AG04450 (cell line): ENCODE results near the gene IGFALS. TPM values are rescaled to one million over a fixed set of nuclear protein-coding genes. Genes with fewer than 3 reads are reported as not detected.

Experiments used
- CTCF ChIA-PET: fragments of 300-600, 350-600 bp; formaldehyde crosslinking; extraction: SDS; loops from one replicate; lab custom pipeline; 2022; ENCODE audit warnings: antibody characterized with exemption, inconsistent platforms; lab: Charles Lee
- POLR2A ChIA-PET: fragments of 350-600 bp; formaldehyde crosslinking; extraction: SDS; loops from one replicate; lab custom pipeline; 2021; ENCODE audit warnings: antibody characterized with exemption, inconsistent platforms; lab: Yijun Ruan, JAX
- DNase-seq: peaks from one replicate; pipeline ENCODE4 v3.0.0-alpha.2; 2011; ENCODE audit warnings: low read depth, low spot score
- H3K27ac ChIP-seq: one replicate; pipeline ENCODE4 v1.5.1; 2012; ENCODE audit warnings: low read depth, low read length, control low read depth
- H3K27me3 ChIP-seq: one replicate; pipeline ENCODE4 v1.6.0; 2012; ENCODE audit warnings: low read length; ENCODE audit not compliant: control insufficient read depth, insufficient read depth
- H3K4me3 ChIP-seq: 2 replicates; pipeline ENCODE4 v1.5.1; 2011; ENCODE audit warnings: mild to moderate bottlenecking, low read depth, low read length, control low read depth
- H3K9me3 ChIP-seq: 2 replicates; pipeline ENCODE4 v1.5.1; 2012; ENCODE audit warnings: low read length; ENCODE audit not compliant: control insufficient read depth, insufficient read depth
- polyA plus RNA-seq: library from polyadenylated mRNA; depleted of rRNA; stranded (reverse); fragments of >200 nt; gene quantifications from 2 replicates; pipeline ENCODE4 v1.2.3, GENCODE V29; 2011
- TF ChIP-seq, protein P1 (sequence below): IDR thresholded peaks from 2 replicates; pipeline ENCODE4 v1.5.1; 2011; ENCODE audit warnings: low read depth, low read length, control low read depth, inconsistent platforms

The IGFALS gene
- polyA plus RNA-seq, 1 experiment = not detected

DNA sequence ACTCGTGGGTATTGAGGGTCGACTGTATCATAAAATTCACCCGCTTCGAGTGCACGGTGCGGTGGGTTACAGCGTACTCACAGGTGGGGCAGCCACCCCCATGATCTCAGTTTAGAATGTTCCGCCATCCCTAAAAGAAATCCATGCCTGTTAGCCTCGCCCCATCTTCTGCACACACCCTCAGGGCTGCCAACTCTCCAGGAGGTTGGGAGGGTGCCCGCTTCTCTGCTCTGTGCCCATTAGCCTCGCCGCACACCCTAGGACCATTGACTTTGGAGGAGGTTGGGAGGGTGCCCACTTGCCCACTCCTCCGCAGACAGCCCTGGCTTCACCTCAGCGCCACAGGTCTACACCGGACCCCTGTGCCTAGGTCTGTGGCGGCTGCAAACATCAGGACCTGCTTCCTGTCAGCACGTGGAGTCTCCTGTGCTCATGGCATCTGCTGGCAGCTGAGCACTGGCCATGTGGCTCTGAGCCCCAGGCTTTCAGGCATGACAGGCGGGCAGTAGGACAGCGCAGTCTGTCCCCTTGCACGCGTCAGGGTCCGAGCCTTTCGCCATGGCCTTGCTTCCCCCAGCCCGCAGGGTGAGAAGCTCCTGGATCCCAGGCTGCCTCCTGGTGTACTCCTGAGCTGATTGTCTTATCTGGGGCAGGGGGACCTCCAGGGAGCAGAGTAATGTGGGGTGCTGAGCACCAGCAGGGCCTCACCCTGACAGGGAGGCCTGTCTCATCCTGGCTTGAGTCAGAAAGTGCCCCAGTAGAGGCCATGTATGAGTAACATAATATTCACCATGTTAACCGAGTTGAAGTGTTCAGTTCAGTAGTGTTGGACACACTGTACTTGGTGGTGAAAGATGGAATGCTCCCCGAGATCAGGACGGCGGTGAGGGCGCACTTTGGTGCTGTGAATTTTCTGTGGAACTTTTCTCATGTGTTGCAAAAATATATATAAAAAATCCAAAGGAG lies 44.1 kb downstream of the IGFALS start:
- DNase-seq = no peak
- ChIA-PET POLR2A (no interaction called here), CTCF (interaction anchor here (1.6 kb wide), 1 partner anchor 26 kb away, joined by 7 read pairs; no protein-coding TSS in a partner anchor)
- no peaks in the 10 kb centered on the region for H3K27me3 ChIP-seq
- TF ChIP-seq, protein P1, sequence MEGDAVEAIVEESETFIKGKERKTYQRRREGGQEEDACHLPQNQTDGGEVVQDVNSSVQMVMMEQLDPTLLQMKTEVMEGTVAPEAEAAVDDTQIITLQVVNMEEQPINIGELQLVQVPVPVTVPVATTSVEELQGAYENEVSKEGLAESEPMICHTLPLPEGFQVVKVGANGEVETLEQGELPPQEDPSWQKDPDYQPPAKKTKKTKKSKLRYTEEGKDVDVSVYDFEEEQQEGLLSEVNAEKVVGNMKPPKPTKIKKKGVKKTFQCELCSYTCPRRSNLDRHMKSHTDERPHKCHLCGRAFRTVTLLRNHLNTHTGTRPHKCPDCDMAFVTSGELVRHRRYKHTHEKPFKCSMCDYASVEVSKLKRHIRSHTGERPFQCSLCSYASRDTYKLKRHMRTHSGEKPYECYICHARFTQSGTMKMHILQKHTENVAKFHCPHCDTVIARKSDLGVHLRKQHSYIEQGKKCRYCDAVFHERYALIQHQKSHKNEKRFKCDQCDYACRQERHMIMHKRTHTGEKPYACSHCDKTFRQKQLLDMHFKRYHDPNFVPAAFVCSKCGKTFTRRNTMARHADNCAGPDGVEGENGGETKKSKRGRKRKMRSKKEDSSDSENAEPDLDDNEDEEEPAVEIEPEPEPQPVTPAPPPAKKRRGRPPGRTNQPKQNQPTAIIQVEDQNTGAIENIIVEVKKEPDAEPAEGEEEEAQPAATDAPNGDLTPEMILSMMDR = no peak
- H3K9me3 ChIP-seq = no peaks in the 10 kb centered on the region; the same call in 1 of the 2 replicates
- no peak overlapping the region for H3K4me3 ChIP-seq
- no peak overlapping the region for H3K27ac ChIP-seq

DNA sequence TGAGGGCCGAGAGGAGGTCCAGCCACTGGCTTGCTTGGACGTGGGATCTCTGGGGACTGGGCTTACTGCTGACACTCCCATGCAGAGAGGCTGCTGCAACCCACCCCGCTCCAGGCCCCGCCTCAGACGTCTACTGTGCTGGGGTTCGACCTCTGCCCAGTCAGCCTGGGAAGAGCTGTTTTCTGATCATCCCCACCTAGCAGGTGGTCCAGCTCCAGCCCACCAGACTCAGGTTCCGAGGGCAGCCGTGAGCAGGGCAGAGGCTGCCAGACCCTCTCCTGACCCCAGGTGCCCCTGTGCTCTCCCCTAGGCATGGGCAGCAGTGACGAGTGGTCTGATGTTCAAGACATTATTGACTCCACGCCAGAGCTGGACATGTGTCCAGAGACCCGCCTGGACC lies 45.6 kb downstream of the IGFALS start:
- TF ChIP-seq, protein P1 = no peak
- no peak overlapping the region for H3K4me3 ChIP-seq
- ChIA-PET CTCF (no interaction called here), POLR2A (no interaction called here)
- no peaks in the 10 kb centered on the region; the same call in 1 of the 2 replicates for H3K9me3 ChIP-seq
- H3K27me3 ChIP-seq = no peaks in the 10 kb centered on the region
- H3K27ac ChIP-seq = no peak overlapping the region
- DNase-seq = no peak

DNA sequence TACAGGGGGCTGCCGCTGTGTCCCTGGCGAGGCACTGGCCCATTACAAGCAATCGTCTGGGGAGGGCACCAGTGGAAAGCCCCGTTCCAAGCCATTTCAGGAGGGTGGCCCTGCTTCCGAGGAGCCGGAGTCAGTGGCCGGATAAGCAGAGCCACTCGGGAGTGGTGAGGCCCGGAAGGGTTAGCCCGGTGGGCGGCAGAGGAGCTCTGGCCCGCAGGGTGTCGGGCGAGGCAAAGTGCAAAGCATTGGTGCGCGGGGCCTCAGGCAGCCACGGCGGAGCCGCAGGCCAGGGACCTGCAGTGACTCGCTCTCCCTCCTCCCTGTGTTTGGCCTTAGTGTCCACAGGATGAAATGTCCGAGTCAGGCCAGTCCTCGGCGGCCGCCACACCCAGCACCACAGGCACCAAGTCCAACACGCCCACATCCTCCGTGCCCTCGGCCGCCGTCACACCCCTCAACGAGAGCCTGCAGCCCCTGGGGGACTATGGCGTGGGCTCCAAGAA lies 46.8 kb downstream of the IGFALS start:
- Histone ChIP-seq H3K4me3 (no peak overlapping the region), H3K27ac (peak overlapping the region; percentile 94), H3K27me3 (no peaks in the 10 kb centered on the region), H3K9me3 (no peaks in the 10 kb centered on the region; the same call in 1 of the 2 replicates)
- ChIA-PET CTCF (no interaction called here), POLR2A (interaction anchor here (1.2 kb wide), 1 partner anchor 26 kb away, joined by 5 read pairs; the partner anchor contains the start of genes EME2 and MRPS34)
- TF ChIP-seq, protein P1 = no peak
- DNase-seq = no peak

DNA sequence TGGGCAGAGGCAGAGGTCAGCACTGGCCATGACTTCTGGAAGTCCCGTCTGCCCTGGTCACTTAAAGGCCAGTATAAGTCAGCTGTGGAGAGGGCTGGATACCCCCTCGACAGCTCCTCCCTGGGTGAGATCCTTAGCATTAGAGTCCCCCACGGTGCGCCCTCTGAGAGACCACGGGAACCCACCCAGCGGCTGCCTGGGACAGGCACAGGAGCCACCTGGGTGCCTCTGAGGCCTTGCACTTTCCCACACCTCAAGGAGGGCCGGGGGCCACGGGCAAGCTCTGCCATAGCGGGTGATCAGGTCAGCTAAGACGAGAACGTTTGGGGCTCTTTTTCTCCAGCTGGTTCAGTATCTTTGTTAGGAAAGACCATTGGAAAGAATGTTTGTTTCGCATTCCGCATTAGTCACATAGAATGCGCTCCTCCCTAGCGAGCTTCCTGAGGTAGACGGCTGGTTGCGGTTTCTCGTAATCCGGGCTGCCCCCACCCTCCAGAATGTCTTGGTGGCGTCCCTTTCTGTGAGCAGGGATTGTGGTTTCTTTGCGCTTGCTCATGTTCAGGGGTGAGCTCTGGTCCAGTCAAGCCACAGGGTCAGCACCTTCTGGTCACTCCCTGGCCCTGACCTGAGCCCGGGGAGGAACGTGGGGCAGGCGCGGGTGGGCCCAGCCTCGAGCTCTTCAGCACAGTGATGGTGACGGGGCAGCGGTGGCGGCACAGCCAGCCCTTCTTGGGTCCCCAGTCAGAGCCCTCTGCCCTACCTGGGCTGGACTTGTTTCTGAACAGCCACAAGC lies 47.4 kb downstream of the IGFALS start:
- ChIA-PET POLR2A (interaction anchor here (1.1 to 1.2 kb wide), 2 partner anchors 27 to 40 kb away, joined by 4 to 5 read pairs; partner anchors contain the start of genes EME2, MAPK8IP3 and MRPS34), CTCF (interaction anchor here (1.0 kb wide), 1 partner anchor 41 kb away, joined by 3 read pairs; the partner anchor contains the start of gene MAPK8IP3)
- H3K27ac ChIP-seq = peak overlapping the region; percentile 94
- H3K4me3 ChIP-seq = no peak overlapping the region
- H3K27me3 ChIP-seq = no peaks in the 10 kb centered on the region
- H3K9me3 ChIP-seq = no peaks in the 10 kb centered on the region; the same call in 1 of the 2 replicates
- TF ChIP-seq, protein P1 = no peak
- peak; percentile 33 for DNase-seq
